SKM-1 treated with dmso at 0.1 percent for 144 hours (cell line): Measurements from ENCODE around the gene CDCA7L.
"Not testable (repeated sequence)": the region's sequence is repeated elsewhere in the genome, so short reads cannot be mapped to it uniquely, and the experiment has no call there.

Experiments
- DNase-seq: peaks from one replicate; lab custom pipeline; 2025; ENCODE audit not compliant: unreplicated experiment; lab: John Stamatoyannopoulos, UW

CDCA7L gene

GRCh38 chr7:21911341-21911875 lies 34.3 kb downstream of the CDCA7L start:
- no peak for DNase-seq

DNA sequence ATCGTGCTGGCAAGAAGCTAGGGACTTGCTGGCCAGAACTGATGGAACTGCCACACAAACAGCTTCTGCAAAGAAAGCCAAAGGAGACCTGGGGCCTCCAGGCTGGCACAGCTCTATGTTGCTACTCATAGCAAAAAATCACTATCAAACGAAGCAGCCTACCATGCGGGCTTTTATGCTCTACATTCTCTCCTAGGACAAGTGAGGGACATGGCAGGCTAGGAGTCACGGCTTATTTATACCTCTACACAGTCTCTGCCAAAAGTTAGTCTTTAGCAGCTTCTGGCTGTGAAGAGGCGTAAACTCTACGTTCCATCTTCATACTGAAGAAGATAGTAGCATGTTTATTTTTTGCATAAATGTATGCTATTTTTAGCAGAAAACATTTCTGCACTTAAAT lies 35.4 kb downstream of the CDCA7L start:
- no peak for DNase-seq

- no peak for DNase-seq
Measured at GRCh38 chr7:21908746-21909145, 37.0 kb downstream of the CDCA7L start.

GRCh38 chr7:21903020-21903786 lies 42.5 kb downstream of the CDCA7L start:
- DNase-seq, result no peak

GRCh38 chr7:21902240-21902639 lies 43.5 kb downstream of the CDCA7L start:
- DNase-seq, result no peak

- peak; percentile 78 for DNase-seq
Measured at GRCh38 chr7:21898265-21898930, 47.3 kb downstream of the CDCA7L start.

DNA sequence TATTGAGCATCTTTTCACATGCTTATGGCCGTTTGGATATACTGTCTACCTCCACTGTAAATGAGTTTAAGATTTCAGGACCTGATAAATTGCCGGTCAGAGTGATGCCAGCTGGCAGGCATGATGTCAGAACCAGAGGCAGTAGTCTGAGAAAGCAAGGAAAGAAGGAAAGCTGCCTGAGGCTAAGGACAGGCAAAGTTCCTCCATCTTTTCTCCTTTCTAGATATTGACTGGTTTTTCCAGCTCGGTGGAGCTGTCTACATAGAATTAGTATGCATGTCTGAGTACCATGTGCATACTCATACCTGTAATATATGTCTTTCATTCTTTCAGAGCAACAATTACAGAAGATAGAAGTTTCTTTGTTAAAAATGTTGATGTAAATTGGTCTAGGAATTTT lies 52.3 kb downstream of the CDCA7L start:
- no peak for DNase-seq

GRCh38 chr7:21891291-21891690 lies 54.4 kb downstream of the CDCA7L start:
- DNase-seq, result no peak

DNA sequence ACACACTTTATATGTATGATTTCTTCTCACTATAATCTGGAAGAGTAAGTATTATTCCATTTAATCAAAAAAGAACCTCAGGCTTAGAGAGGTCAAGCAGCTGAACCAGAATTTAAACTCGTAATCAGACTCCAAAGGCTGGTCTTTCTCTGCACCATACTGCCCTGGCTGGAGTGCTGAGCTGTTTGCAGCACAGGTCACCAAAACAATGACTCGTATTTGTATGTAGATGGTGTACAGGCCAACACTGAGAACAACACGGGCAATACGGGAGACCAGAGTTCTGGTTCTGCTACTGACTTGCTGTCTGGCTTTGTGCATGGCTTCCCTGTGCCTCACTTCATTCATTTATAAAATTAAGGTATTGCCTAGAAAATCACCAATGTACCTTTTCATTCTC lies 57.9 kb downstream of the CDCA7L start:
- no peak for DNase-seq

DNA sequence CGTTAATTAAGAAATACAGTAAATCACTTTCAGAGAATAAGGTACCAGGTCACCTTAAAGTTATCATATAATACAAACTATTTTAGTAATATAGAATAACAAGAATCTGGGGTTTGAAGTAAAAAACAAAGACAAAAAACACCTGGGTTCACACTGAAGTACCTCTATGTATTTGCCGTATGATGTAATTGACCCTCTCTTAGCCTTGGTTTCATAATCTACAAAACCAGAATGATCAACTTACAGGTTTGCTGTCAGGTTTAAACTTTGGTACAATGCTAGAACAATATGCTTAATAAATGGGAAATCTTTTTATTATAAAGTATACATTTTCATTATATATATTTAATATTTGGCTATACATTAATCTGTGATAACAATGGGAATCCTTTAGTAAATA lies 58.3 kb downstream of the CDCA7L start:
- no peak for DNase-seq

DNA sequence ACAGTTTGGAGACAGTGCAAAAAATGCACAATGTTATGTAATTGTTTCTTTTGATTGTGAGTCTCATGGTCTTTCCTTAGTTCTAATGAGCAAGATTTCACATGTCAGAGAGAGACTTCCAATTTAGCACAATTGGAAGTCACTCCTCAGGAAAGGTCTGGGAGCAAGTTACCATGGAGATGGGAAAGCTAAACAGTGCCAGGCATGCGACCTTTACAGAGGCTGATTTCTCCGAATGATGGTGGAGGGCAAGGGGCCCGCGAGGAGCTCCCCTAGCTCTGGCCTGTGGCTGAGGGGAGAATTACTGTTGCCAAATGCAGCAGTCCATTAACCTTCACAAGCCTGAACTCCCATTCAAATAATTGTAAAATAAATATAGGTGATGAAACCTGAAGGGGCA lies 59.3 kb downstream of the CDCA7L start:
- no peak for DNase-seq

GRCh38 chr7:21884496-21884895 lies 61.2 kb downstream of the CDCA7L start:
- no peak for DNase-seq

- DNase-seq, result not testable (repeated sequence)
Measured at GRCh38 chr7:21883501-21883900, 62.2 kb downstream of the CDCA7L start.

- no peak for DNase-seq
Measured at GRCh38 chr7:21883069-21883468, 62.6 kb downstream of the CDCA7L start.

DNA sequence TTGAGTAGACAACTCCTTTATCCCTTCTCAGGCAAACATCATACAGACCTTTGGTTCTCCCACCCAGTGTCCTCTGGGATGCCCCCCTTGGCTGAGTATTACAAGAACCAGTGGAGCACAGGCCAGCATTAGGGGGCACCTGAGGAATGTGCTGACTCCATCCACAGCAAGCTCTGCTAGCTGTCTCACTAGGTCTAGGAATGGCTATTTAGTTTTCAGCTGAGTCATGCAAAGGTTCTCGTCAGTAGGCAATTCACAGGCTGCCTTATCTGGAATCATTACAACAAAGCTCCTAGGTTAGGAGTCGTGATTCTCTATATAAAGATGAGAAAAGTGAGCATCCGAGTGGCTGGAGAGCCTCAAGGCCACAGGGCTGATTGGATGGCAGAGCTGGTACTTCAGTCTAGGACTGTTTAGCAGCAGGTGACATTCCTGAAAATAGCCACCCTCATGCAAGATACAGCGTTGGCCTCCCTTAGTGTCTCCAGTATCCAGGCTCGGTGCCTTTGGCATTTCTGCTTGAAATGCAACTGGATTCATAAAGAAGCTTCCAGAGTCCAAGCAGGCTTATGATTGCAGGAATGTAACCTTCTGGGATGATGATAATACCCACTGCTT lies 75.8 kb downstream of the CDCA7L start:
- DNase-seq, result no peak

DNA sequence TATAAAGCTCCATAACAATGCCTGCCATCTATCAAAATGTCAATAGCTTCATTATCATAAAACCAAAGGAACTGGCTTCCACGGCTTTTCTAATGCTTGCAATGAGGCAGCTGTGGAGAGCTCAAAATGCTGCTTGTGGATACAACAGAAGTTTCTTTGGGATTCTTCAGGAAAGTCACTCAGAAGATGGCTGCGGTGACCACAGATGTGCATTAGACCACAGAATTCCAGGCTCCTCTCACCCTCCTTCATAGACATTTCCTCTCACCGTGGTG lies 77.2 kb downstream of the CDCA7L start:
- DNase-seq, result no peak

- no peak for DNase-seq
Measured at GRCh38 chr7:21867816-21868575, 77.7 kb downstream of the CDCA7L start.

DNA sequence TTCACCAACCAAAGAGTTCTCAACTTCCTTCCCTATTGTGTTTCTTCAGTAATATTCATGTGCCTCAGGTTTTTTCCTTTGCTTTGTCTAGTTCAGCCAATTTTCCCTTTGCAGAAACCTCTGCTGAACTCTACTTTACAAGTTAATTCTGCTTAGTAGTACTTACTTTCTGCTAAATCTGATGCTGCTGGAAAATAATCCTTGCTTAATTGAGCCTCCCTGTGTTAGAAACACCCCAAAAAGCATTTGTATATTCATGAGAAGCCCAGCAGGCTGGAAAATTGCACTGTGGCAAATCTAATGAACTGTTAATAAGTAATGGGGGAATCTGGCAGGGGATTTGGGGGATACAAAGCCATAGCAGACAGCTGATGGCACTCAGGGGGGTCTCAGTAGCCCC lies 78.5 kb downstream of the CDCA7L start:
- DNase-seq, result no peak

DNA sequence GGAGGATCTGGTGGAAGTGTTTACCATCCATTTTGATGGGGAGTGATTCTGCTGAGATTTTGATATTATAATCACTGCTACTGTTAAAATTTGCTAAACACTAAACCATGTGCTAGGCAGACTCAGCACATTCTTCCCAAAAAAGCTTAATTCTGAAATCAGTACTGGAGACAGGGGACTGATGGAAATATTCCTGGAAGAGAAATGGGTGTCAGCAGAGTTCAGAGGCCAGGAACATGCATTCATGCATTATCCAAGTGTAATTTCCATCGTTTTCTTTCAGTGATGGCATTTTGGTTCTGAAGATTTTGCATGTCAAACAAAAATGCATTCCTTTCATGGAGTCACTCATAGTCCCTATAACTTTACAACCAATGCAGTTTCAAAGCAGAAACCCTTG lies 79.0 kb downstream of the CDCA7L start:
- no peak for DNase-seq

DNA sequence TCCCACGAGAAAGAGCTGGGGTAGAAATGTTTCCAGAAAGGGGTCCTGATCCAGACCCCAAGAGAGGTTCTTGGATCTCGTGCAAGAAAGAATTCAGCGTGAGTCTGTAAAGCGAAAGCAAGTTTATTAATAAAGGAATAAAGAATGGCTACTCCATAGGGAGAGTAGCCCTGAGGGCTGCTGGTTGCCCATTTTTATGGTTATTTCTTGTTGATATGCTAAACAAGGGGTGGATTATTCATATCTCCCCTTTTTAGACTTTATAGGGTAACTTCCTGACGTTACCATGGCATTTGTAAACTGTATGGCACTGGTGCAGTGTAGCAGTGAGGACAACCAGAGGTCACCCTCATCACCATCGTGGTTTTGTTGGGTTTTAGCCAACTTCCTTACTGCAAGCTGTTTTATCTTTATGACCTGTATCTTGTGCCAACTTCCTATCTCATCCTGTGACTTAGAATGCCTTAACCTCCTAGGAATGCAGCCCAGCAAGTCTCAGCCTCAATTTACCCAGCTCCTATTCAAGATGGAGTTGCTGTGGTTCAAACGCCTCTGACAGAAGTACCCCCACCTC lies 80.0 kb downstream of the CDCA7L start:
- peak; percentile 14 for DNase-seq

GRCh38 chr7:21851559-21851967 lies 94.1 kb downstream of the CDCA7L start:
- no peak for DNase-seq
